Stimulated activated CD8-positive, alpha-beta memory T cell treated with anti-CD3 and anti-CD28 coated beads, Interleukin-4, amount 100 ng/mL, for 4 hours (primary cell): ENCODE data around the gene TST.

Experiments used
- DNase-seq, 2 donors: peaks; one replicate each; pipeline ENCODE4 v3.0.0-alpha.2; 2020; ENCODE audit warnings: low read depth in 2 of 2, low spot score in 1 of 2

TST gene

GRCh38 chr22:37053310-37054055 is 34.2 kb upstream of the TST start:
- no peak for DNase-seq

- no peak for DNase-seq
These were observed 33.4 kb upstream of the TST start for GRCh38 chr22:37052386-37053309.

GRCh38 chr22:37051391-37052385 is 32.4 kb upstream of the TST start, which contains the start of gene KCTD17:
KCTD17 (plus strand) TSS chr22:37051742; CDS start chr22:37051761, 19 bp downstream.
- peak; percentile 32 to 53 for DNase-seq

GRCh38 chr22:37050913-37051312 is 31.7 kb upstream of the TST start:
- no peak for DNase-seq

- DNase-seq = no peak
These were observed 30.0 kb upstream of the TST start for GRCh38 chr22:37049224-37049623.

- no peak for DNase-seq
These were observed 28.9 kb upstream of the TST start for GRCh38 chr22:37048133-37048532.

GRCh38 chr22:37047006-37047405 is 27.8 kb upstream of the TST start:
- DNase-seq = no peak

- no peak for DNase-seq
These were observed 27.3 kb upstream of the TST start for GRCh38 chr22:37046589-37046988.

- DNase-seq = no peak
These were observed 26.7 kb upstream of the TST start for GRCh38 chr22:37045958-37046357.

GRCh38 chr22:37044634-37045625 is 25.7 kb upstream of the TST start:
- no peak for DNase-seq

- DNase-seq = no peak
These were observed 24.7 kb upstream of the TST start for GRCh38 chr22:37043828-37044538.

- no peak for DNase-seq
These were observed 24.1 kb upstream of the TST start for GRCh38 chr22:37043209-37043827.

- DNase-seq = no peak
These were observed 20.2 kb upstream of the TST start for GRCh38 chr22:37039466-37039865.

GRCh38 chr22:37037669-37038068 is 18.4 kb upstream of the TST start:
- no peak for DNase-seq

- no peak for DNase-seq
These were observed 17.6 kb upstream of the TST start for GRCh38 chr22:37036655-37037377.

GRCh38 chr22:37033605-37034430 is 14.6 kb upstream of the TST start:
- no peak for DNase-seq
